HepG2 (cell line): ENCODE data around the gene KCNK15. TPM values are rescaled to one million over a fixed set of nuclear protein-coding genes. Genes with fewer than 3 reads are reported as not detected.

Experiments
- ATAC-seq: fragments of 200-7000 bp; cut with Tn5 transposase; 3 replicates; pipeline ENCODE4 v1.9.1; 2020; ENCODE audit warnings: mild to moderate bottlenecking, moderate library complexity
- BruUV-seq: library from RNA; stranded (reverse); fragments of 400-500 nt; replicated peaks from 2 replicates; lab custom pipeline; 2021; lab: Mats Ljungman, UMichigan
- CTCF ChIA-PET: fragments of 300-600 bp; formaldehyde crosslinking; extraction: SDS; loops from one replicate; lab custom pipeline; 2021; ENCODE audit warnings: low total read pairs, inconsistent platforms, low intra/inter-chr PET ratio; lab: Yijun Ruan, JAX
- POLR2A ChIA-PET: fragments of 350-600 bp; sonication (Branson Sonifier 250); formaldehyde crosslinking; loops from one replicate; lab custom pipeline; 2020; ENCODE audit warnings: antibody characterized with exemption, inconsistent platforms; lab: Yijun Ruan, JAX
- DNase-seq: peaks from one replicate; pipeline ENCODE4 v3.0.0-alpha.2; 2015; ENCODE audit warnings: low spot score
- FAIRE-seq: peaks from 3 replicates; lab custom pipeline; 2011; peaks lifted over from hg19 to GRCh38; lab: Jason Lieb, UNC
- H2AFZ ChIP-seq: one replicate; pipeline ENCODE4 v1.6.1; 2011; ENCODE audit warnings: low read length, inconsistent platforms
- H3K27ac ChIP-seq: fragments of 300-600 bp; 3 replicates; pipeline ENCODE4 v1.8.0; 2011; ENCODE audit warnings: mixed run types, mild to moderate bottlenecking, mixed read lengths, low read length, inconsistent platforms; ENCODE audit not compliant: insufficient read depth; ENCODE audit errors: extremely low read length
- H3K27me3 ChIP-seq, 2 experiments: fragments of 200-600 bp in 1 of 2; 2 replicates in 1 of 2; 3 replicates in 1 of 2; pipeline versions ENCODE4 v1.6.0 to v1.8.0; 2011; ENCODE audit warnings: low read length in 2 of 2, mild to moderate bottlenecking in 2 of 2, moderate library complexity in 2 of 2, inconsistent platforms in 1 of 2; ENCODE audit not compliant: insufficient read depth in 2 of 2, control insufficient read depth in 1 of 2
- H3K36me3 ChIP-seq, 2 experiments: fragments of 200-600 bp in 1 of 2; replicated peaks in 1 of 2; 2 replicates in 1 of 2; 3 replicates in 1 of 2; pipeline versions ENCODE4 v1.5.1 to v1.8.0; 2011; ENCODE audit warnings: low read length in 2 of 2, inconsistent platforms in 1 of 2; ENCODE audit not compliant: insufficient read depth in 2 of 2, control insufficient read depth in 1 of 2
- H3K4me1 ChIP-seq: 2 replicates; pipeline ENCODE4 v1.5.1; 2012; ENCODE audit warnings: low read length, inconsistent platforms; ENCODE audit not compliant: insufficient read depth
- H3K4me2 ChIP-seq: 2 replicates; pipeline ENCODE4 v1.6.0; 2011; ENCODE audit warnings: low read depth, low read length, inconsistent platforms
- H3K4me3 ChIP-seq, 3 experiments: fragments of 200-600 bp in 1 of 3; sonication (generic), shearing (Covaris generic) in 1 of 3; replicated peaks in 1 of 3; 2 replicates each; pipeline ENCODE4 v1.5.1; 2011 to 2016; ENCODE audit warnings: low read length in 3 of 3, inconsistent platforms in 2 of 3, low read depth in 2 of 3, mild to moderate bottlenecking in 2 of 3, control low read depth in 1 of 3, mixed read lengths in 1 of 3; ENCODE audit not compliant: insufficient read depth in 1 of 3
- H3K79me2 ChIP-seq: one replicate; pipeline ENCODE4 v1.6.1; 2011; ENCODE audit warnings: low read length, inconsistent platforms; ENCODE audit not compliant: insufficient read depth
- H3K9ac ChIP-seq: 2 replicates; pipeline ENCODE4 v1.6.0; 2011; ENCODE audit warnings: mild to moderate bottlenecking, low read depth, low read length, inconsistent platforms; ENCODE audit not compliant: insufficient read depth
- H3K9me3 ChIP-seq: 2 replicates; pipeline ENCODE4 v1.5.1; 2012; ENCODE audit warnings: mild to moderate bottlenecking, low read length
- H4K20me1 ChIP-seq: 2 replicates; pipeline ENCODE4 v1.6.0; 2011; ENCODE audit warnings: inconsistent platforms, mild to moderate bottlenecking, low read length, moderate library complexity; ENCODE audit not compliant: insufficient read depth
- GPN1 ChIP-seq: sonication (generic); formaldehyde crosslinking; IDR thresholded peaks from 2 replicates; pipeline ENCODE4 v1.5.1; 2020; ENCODE audit warnings: missing genetic modification reagents, borderline replicate concordance
- MYPOP ChIP-seq: sonication (generic); formaldehyde crosslinking; IDR thresholded peaks from 2 replicates; pipeline ENCODE4 v1.8.1; 2023; ENCODE audit warnings: mild to moderate bottlenecking, moderate library complexity, missing genetic modification reagents
- NFE2L1 ChIP-seq: sonication (generic); formaldehyde crosslinking; IDR thresholded peaks from 2 replicates; pipeline ENCODE4 v1.4.0; 2020; ENCODE audit warnings: missing genetic modification reagents, mild to moderate bottlenecking, borderline replicate concordance
- NFIB ChIP-seq: sonication (generic); formaldehyde crosslinking; IDR thresholded peaks from 2 replicates; pipeline ENCODE4 v1.9.0; 2021; ENCODE audit warnings: missing genetic modification reagents, mild to moderate bottlenecking, borderline replicate concordance
- PRDM15 ChIP-seq: sonication (generic); formaldehyde crosslinking; IDR thresholded peaks from 2 replicates; pipeline ENCODE4 v1.4.0; 2020; ENCODE audit warnings: missing genetic modification reagents
- SP5 ChIP-seq: IDR thresholded peaks from 2 replicates; pipeline ENCODE4 v1.6.1; 2016; ENCODE audit warnings: low read depth, borderline replicate concordance
- TCF7L2 ChIP-seq: IDR thresholded peaks from 2 replicates; pipeline ENCODE4 v1.6.1; 2011; ENCODE audit warnings: mild to moderate bottlenecking, low read depth, low read length, moderate library complexity
- TSC22D2 ChIP-seq: sonication (generic); formaldehyde crosslinking; IDR thresholded peaks from 2 replicates; pipeline ENCODE4 v1.5.1; 2020; ENCODE audit warnings: missing genetic modification reagents, mild to moderate bottlenecking, borderline replicate concordance
- ZKSCAN5 ChIP-seq: sonication (generic); formaldehyde crosslinking; IDR thresholded peaks from 2 replicates; pipeline ENCODE4 v1.5.1; 2020; ENCODE audit warnings: mild to moderate bottlenecking, missing genetic modification reagents
- ZMYM4 ChIP-seq: sonication (generic); formaldehyde crosslinking; IDR thresholded peaks from 2 replicates; pipeline ENCODE4 v1.8.1; 2023; ENCODE audit warnings: mild to moderate bottlenecking, missing genetic modification reagents
- ZNF121 ChIP-seq: sonication (generic); formaldehyde crosslinking; IDR thresholded peaks from 2 replicates; pipeline ENCODE4 v1.5.0; 2020; ENCODE audit warnings: mild to moderate bottlenecking, missing genetic modification reagents
- ZNF274 ChIP-seq: sonication (generic); formaldehyde crosslinking; IDR thresholded peaks from 2 replicates; pipeline ENCODE4 v1.5.1; 2020; ENCODE audit warnings: mild to moderate bottlenecking, missing genetic modification reagents
- ZNF563 ChIP-seq: sonication (generic); formaldehyde crosslinking; IDR thresholded peaks from 2 replicates; pipeline ENCODE4 v1.8.0; 2022; ENCODE audit warnings: mild to moderate bottlenecking, moderate library complexity, missing genetic modification reagents
- WGBS: methylation state at CpG from one replicate; pipeline ENCODE4 v1.1.6; 2017; ENCODE audit warnings: low lambda C conversion rate; 5-methylcytosine and 5-hydroxymethylcytosine counted together
- in situ Hi-C: cut with HindIII; loops from 2 replicates; pipeline ENCODE4 v1.10.0; 2017; ENCODE audit warnings: low pct_unique_long_range_greater_than_20kb; ENCODE audit not compliant: extremely low pct_ligation_motif_present
- intact Hi-C: fragments of 100-400 bp; cut with micrococcal nuclease; formaldehyde crosslinking; loops from one replicate; pipeline ENCODE4 v1.10.0; 2022; ENCODE audit not compliant: unreplicated experiment
- polyA plus RNA-seq, 8 experiments: library from polyadenylated mRNA; depleted of rRNA in 3 of 8; stranded (reverse) in 7 of 8; unstranded in 1 of 8; fragments of >200 nt; fragmentation: Illumina TruSeq in 4 of 8; extraction: Trizol in 4 of 8; gene quantifications; 2 replicates each; pipeline versions ENCODE4 v1.2.1 to v1.2.3, GENCODE V29; 2011 to 2016; ENCODE audit warnings: low read depth in 4 of 8, missing spikeins in 1 of 8, mixed read lengths in 1 of 8; ENCODE audit not compliant: insufficient read depth in 1 of 8
- total RNA-seq, 5 experiments: library from RNA; depleted of rRNA; stranded (reverse); fragments of >200 nt; fragmentation: Illumina TruSeq; extraction: Trizol; gene quantifications; 2 replicates each; pipeline ENCODE4 v1.2.3, GENCODE V29; 2016; ENCODE audit warnings: low read depth in 1 of 5

KCNK15 gene
- total and polyA plus RNA-seq, 2 of the 13 experiments (the other 11 are each of a cell fraction or from before 2014, with no cell fraction given) = 0.03 TPM; not detected in 1

- Histone ChIP-seq H3K4me3 (no peak overlapping the region), H3K4me1 (0 out of 2 replicates have a peak, but pooled peaks cover 4% of the 10 kb centered on the region), H2AFZ (no peak overlapping the region), H3K9ac (no peak overlapping the region), H4K20me1 (no peaks in the 10 kb centered on the region; the same call in 1 of the 2 replicates), H3K9me3 (no peaks in the 10 kb centered on the region), H3K4me2 (no peak overlapping the region), H3K27me3 (peaks cover 10 to 61% of the 10 kb centered on the region in 2 experiments; a peak in 4 of 5 replicates), H3K79me2 (no peaks in the 10 kb centered on the region), H3K27ac (no peak overlapping the region), H3K36me3 (no peaks in the 10 kb centered on the region)
- intact Hi-C loops = no loop called here
- no peak for FAIRE-seq
- ATAC-seq = no peak
- TF ChIP-seq ZKSCAN5 (CRISPR knock-in tag) = no peak
- no peak for TF ChIP-seq TSC22D2 (CRISPR knock-in tag)
- TF ChIP-seq NFIB (CRISPR knock-in tag) = no peak
- no peak for TF ChIP-seq SP5 (CRISPR knock-in tag)
- no peak for TF ChIP-seq ZNF121 (CRISPR knock-in tag)
- no peak for TF ChIP-seq NFE2L1 (CRISPR knock-in tag)
- no peak for TF ChIP-seq PRDM15 (CRISPR knock-in tag)
- TF ChIP-seq ZNF563 = no peak
- TF ChIP-seq MYPOP (CRISPR knock-in tag) = no peak
- TF ChIP-seq ZMYM4 (CRISPR knock-in tag) = no peak
- no peak for TF ChIP-seq ZNF274
- no peak for TF ChIP-seq GPN1 (CRISPR knock-in tag)
- no peak for TF ChIP-seq TCF7L2
- in situ Hi-C loops = no loop called here
- 2% methylated on average over 4 of the region's 4 CpGs for WGBS
- POLR2A ChIA-PET = no interaction called here
- CTCF ChIA-PET = no interaction called here
- DNase-seq = no peak
- no TSS peak for BruUV-seq
These were observed 50.2 kb downstream of the KCNK15 start for GRCh38 chr20:44795836-44796235.
